ENCODE data around the gene EEF1E1. TPM values are rescaled to one million over a fixed set of nuclear protein-coding genes. Genes with fewer than 3 reads are reported as not detected.

EEF1E1 gene
- total and polyA plus RNA-seq, 9 of the 15 experiments (the other 6 are each of a cell fraction or from before 2014, with no cell fraction given), result 135 to 1,355 (median 327) TPM

GRCh38 chr6:8057263-8057662 lies 45.1 kb downstream of the EEF1E1 start (continued):
- TF ChIP-seq MITF (IDR thresholded peaks at IDR 0.05) (no peak), SIRT6 (IDR thresholded peaks at IDR 0.05; ENCODE audit: low read depth, low read length) (no peak), PTRF (tag; IDR thresholded peaks at IDR 0.05) (no peak), BCLAF1 (IDR thresholded peaks at IDR 0.05; ENCODE audit: borderline replicate concordance in 1 of 2, control insufficient read depth in 1 of 2, low read depth in 2 of 2, low read length in 1 of 2) (no peak), SMC3 (conservative IDR thresholded peaks at IDR 0.05; ENCODE audit: insufficient read depth, low read depth, low read length) (no peak), TFE3 (CRISPR knock-in tag; IDR thresholded peaks at IDR 0.05) (no peak), GATAD2B (IDR thresholded peaks at IDR 0.05; ENCODE audit: borderline replicate concordance) (no peak)
